ENCODE measurements around the gene GCH1. TPM values are rescaled to one million over a fixed set of nuclear protein-coding genes. Genes with fewer than 3 reads are reported as not detected.

The GCH1 gene
- total RNA-seq, 4 donors from 2014 or later: 6.9 to 13.2 (median 8.1) TPM

GRCh38 chr14:54844479-54844878 lies 58.1 kb downstream of the GCH1 start:
- H3K36me3 ChIP-seq: no peaks in the 10 kb centered on the region
- no peak overlapping the region for H3K27ac ChIP-seq
- no peak overlapping the region for H3K4me3 ChIP-seq
- peaks cover 0 to 3% (median 0%) of the 10 kb centered on the region in 4 donors for H3K4me1 ChIP-seq
- DNase-seq (ENCODE audit: low spot score in 2 of 2): no peak
- no peaks in the 10 kb centered on the region for H3K9me3 ChIP-seq
- WGBS, 2 donors: 88 to 93% methylated on average over 2 of the region's 2 CpGs
- H3K27me3 ChIP-seq: no peaks in the 10 kb centered on the region
- TF ChIP-seq, protein P1, sequence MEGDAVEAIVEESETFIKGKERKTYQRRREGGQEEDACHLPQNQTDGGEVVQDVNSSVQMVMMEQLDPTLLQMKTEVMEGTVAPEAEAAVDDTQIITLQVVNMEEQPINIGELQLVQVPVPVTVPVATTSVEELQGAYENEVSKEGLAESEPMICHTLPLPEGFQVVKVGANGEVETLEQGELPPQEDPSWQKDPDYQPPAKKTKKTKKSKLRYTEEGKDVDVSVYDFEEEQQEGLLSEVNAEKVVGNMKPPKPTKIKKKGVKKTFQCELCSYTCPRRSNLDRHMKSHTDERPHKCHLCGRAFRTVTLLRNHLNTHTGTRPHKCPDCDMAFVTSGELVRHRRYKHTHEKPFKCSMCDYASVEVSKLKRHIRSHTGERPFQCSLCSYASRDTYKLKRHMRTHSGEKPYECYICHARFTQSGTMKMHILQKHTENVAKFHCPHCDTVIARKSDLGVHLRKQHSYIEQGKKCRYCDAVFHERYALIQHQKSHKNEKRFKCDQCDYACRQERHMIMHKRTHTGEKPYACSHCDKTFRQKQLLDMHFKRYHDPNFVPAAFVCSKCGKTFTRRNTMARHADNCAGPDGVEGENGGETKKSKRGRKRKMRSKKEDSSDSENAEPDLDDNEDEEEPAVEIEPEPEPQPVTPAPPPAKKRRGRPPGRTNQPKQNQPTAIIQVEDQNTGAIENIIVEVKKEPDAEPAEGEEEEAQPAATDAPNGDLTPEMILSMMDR (IDR thresholded peaks at IDR 0.05): no peak
- TF ChIP-seq POLR2A (IDR thresholded peaks at IDR 0.05): no peak
- TF ChIP-seq EP300 (IDR thresholded peaks at IDR 0.05): no peak

- Histone ChIP-seq H3K9me3 (no peaks in the 10 kb centered on the region), H3K27me3 (no peaks in the 10 kb centered on the region), H3K27ac (peak overlapping the region in 2 of 4 donors; percentile 4 to 75), H3K4me3 (no peak overlapping the region), H3K4me1 (peaks cover 0 to 8% (median 0%) of the 10 kb centered on the region in 4 donors), H3K36me3 (no peaks in the 10 kb centered on the region)
- TF ChIP-seq, protein P1 (IDR thresholded peaks at IDR 0.05): no peak
- TF ChIP-seq POLR2A (IDR thresholded peaks at IDR 0.05): no peak
- no peak for TF ChIP-seq EP300 (IDR thresholded peaks at IDR 0.05)
- no peak for DNase-seq (ENCODE audit: low spot score in 2 of 2)
- 100% methylated on average over 1 of the region's 1 CpG for WGBS, 2 donors
Measured at GRCh38 chr14:54840798-54841197, 61.8 kb downstream of the GCH1 start.

GRCh38 chr14:54840336-54840735 lies 62.3 kb downstream of the GCH1 start:
- H3K9me3 ChIP-seq: no peaks in the 10 kb centered on the region
- no peak overlapping the region for H3K4me3 ChIP-seq
- no peaks in the 10 kb centered on the region for H3K36me3 ChIP-seq
- no peak for DNase-seq (ENCODE audit: low spot score in 2 of 2)
- peak overlapping the region in 3 of 4 donors; percentile 4 to 75 (median 38) for H3K27ac ChIP-seq
- H3K4me1 ChIP-seq: peaks cover 0 to 8% (median 0%) of the 10 kb centered on the region in 4 donors
- no peaks in the 10 kb centered on the region for H3K27me3 ChIP-seq
- WGBS, 2 donors: 69 to 72% methylated on average over 3 of the region's 3 CpGs
- TF ChIP-seq, protein P1 (IDR thresholded peaks at IDR 0.05): no peak
- no peak for TF ChIP-seq POLR2A (IDR thresholded peaks at IDR 0.05)

- H3K4me3 ChIP-seq: no peak overlapping the region
- H3K9me3 ChIP-seq: no peaks in the 10 kb centered on the region
- peaks cover 0 to 8% (median 0%) of the 10 kb centered on the region in 4 donors for H3K4me1 ChIP-seq
- TF ChIP-seq, protein P1 (IDR thresholded peaks at IDR 0.05): no peak
- TF ChIP-seq POLR2A (IDR thresholded peaks at IDR 0.05): no peak
- peak; percentile 36 to 95 for TF ChIP-seq EP300 (IDR thresholded peaks at IDR 0.05)
- no peaks in the 10 kb centered on the region for H3K36me3 ChIP-seq
- peak; percentile 31 to 62 for DNase-seq (ENCODE audit: low spot score in 2 of 2)
- WGBS, 2 donors: 43 to 61% methylated on average over 3 of the region's 3 CpGs
- H3K27me3 ChIP-seq: no peaks in the 10 kb centered on the region
- H3K27ac ChIP-seq: peak overlapping the region in 2 of 4 donors; percentile 38 to 75
Measured at GRCh38 chr14:54839701-54840119, 62.9 kb downstream of the GCH1 start.

- Histone ChIP-seq H3K9me3 (no peaks in the 10 kb centered on the region), H3K27me3 (no peaks in the 10 kb centered on the region), H3K4me1 (peaks cover 0 to 8% (median 0%) of the 10 kb centered on the region in 4 donors), H3K36me3 (no peaks in the 10 kb centered on the region), H3K27ac (peak overlapping the region in 3 of 4 donors; percentile 15 to 76 (median 73)), H3K4me3 (no peak overlapping the region)
- WGBS, 2 donors: 88 to 90% methylated on average over 10 of the region's 10 CpGs
- peak in 1 of 2 donors; percentile 30 for DNase-seq (ENCODE audit: low spot score in 2 of 2)
- TF ChIP-seq, protein P1 (IDR thresholded peaks at IDR 0.05): no peak
- TF ChIP-seq POLR2A (IDR thresholded peaks at IDR 0.05): no peak
- TF ChIP-seq EP300 (IDR thresholded peaks at IDR 0.05): no peak
Measured at GRCh38 chr14:54838931-54839512, 63.6 kb downstream of the GCH1 start.

Measured in tibial nerve (tissue), 4 donors.